ENCODE data around the gene BMPR2.

The BMPR2 gene

GRCh38 chr2:202588647-202589581 is 212.8 kb downstream of the BMPR2 start:
- peak in 42 of 56 donors; percentile 4 to 72 (median 22) for DNase-seq

- DNase-seq = no peak
Measured at GRCh38 chr2:202589582-202589949, 213.4 kb downstream of the BMPR2 start.

- no peak for DNase-seq
Measured at GRCh38 chr2:202592566-202592965, 216.4 kb downstream of the BMPR2 start.

GRCh38 chr2:202599105-202599504 is 223.0 kb downstream of the BMPR2 start:
- DNase-seq = no peak

- DNase-seq = no peak
Measured at GRCh38 chr2:202599911-202600310, 223.8 kb downstream of the BMPR2 start.

GRCh38 chr2:202604699-202605098 is 228.6 kb downstream of the BMPR2 start:
- no peak for DNase-seq

- no peak for DNase-seq
Measured at GRCh38 chr2:202605174-202605573, 229.0 kb downstream of the BMPR2 start.

GRCh38 chr2:202608142-202608852 is 232.2 kb downstream of the BMPR2 start:
- DNase-seq = no peak

GRCh38 chr2:202609381-202610145 is 233.4 kb downstream of the BMPR2 start:
- no peak for DNase-seq

- no peak for DNase-seq
Measured at GRCh38 chr2:202610380-202610779, 234.3 kb downstream of the BMPR2 start.

- DNase-seq = no peak
Measured at GRCh38 chr2:202612145-202612544, 236.0 kb downstream of the BMPR2 start.

GRCh38 chr2:202613479-202613878 is 237.4 kb downstream of the BMPR2 start:
- no peak for DNase-seq
